GM23338 (cell line): ENCODE measurements around the gene TCERG1.
A peak's percentile ranks its signal among the peaks of the same experiment; 100 is the strongest.

Source experiments
- CREB1 ChIP-seq: fragments of 250-450 bp; sonication (Bioruptor Pico); IDR thresholded peaks from 2 replicates; pipeline ENCODE4 v1.5.0; 2020; ENCODE audit warnings: low read depth, mild to moderate bottlenecking, moderate library complexity
- CTCF ChIP-seq, 2 experiments: fragments of 200-600 bp in 1 of 2; sonication (generic) in 1 of 2; conservative IDR thresholded peaks; 2 replicates each; pipeline versions ENCODE4 v1.5.1 to v1.6.1; 2016 to 2017; ENCODE audit warnings: antibody characterized with exemption in 2 of 2, low read depth in 2 of 2, mild to moderate bottlenecking in 2 of 2, moderate library complexity in 1 of 2
- ETS1 ChIP-seq: IDR thresholded peaks from 2 replicates; pipeline ENCODE4 v1.6.1; 2016; ENCODE audit warnings: antibody characterized with exemption
- EZH2 ChIP-seq: fragments of 200-600 bp; sonication (generic); IDR thresholded peaks from one replicate; pipeline ENCODE4 v1.8.0; 2017; ENCODE audit warnings: antibody characterized with exemption, mild to moderate bottlenecking, low read depth; ENCODE audit not compliant: unreplicated experiment
- EZH2phosphoT487 ChIP-seq: fragments of 200-600 bp; sonication (generic); IDR thresholded peaks from one replicate; pipeline ENCODE4 v1.8.1; 2018; ENCODE audit warnings: antibody characterized with exemption; ENCODE audit not compliant: unreplicated experiment
- JUNB ChIP-seq: IDR thresholded peaks from one replicate; pipeline ENCODE4 v1.6.1; 2016; ENCODE audit warnings: antibody characterized with exemption; ENCODE audit not compliant: unreplicated experiment
- NANOG ChIP-seq: IDR thresholded peaks from 2 replicates; pipeline ENCODE4 v1.6.1; 2016; ENCODE audit warnings: antibody characterized with exemption, borderline replicate concordance
- POLR2AphosphoS5 ChIP-seq: IDR thresholded peaks from 2 replicates; pipeline ENCODE4 v1.6.1; 2016; ENCODE audit warnings: antibody characterized with exemption, low read depth
- REST ChIP-seq: IDR thresholded peaks from one replicate; pipeline ENCODE4 v1.6.1; 2018; ENCODE audit warnings: antibody characterized with exemption; ENCODE audit not compliant: unreplicated experiment
- ZNF331 ChIP-seq: fragments of 250-450 bp; sonication (Bioruptor Pico); IDR thresholded peaks from 2 replicates; pipeline ENCODE4 v1.5.0; 2020; ENCODE audit warnings: low read depth, mild to moderate bottlenecking, moderate library complexity

- no peak for TF ChIP-seq EZH2
- TF ChIP-seq ZNF331 (CRISPR knock-in tag): no peak
- peak in 1 of 2 experiments; percentile 45; a peak in 2 of 4 replicates for TF ChIP-seq CTCF (conservative IDR thresholded peaks at IDR 0.05; ENCODE audit: low read depth in 2 of 2)
- no peak for TF ChIP-seq EZH2phosphoT487
- no peak for TF ChIP-seq POLR2AphosphoS5
- no peak for TF ChIP-seq CREB1 (CRISPR knock-in tag)
- no peak for TF ChIP-seq REST
- TF ChIP-seq ETS1: no peak
- no peak for TF ChIP-seq JUNB
- TF ChIP-seq NANOG: no peak
Measured at GRCh38 chr5:146402949-146403348, 44.2 kb upstream of the TCERG1 start.
